Lung (tissue), 12 donors: ENCODE data around the gene TLR5. TPM values are rescaled to one million over a fixed set of nuclear protein-coding genes. Genes with fewer than 3 reads are reported as not detected.
A peak's percentile ranks its signal among the peaks of the same experiment; 100 is the strongest.

Source experiments
- ATAC-seq: fragments of 200-7000 bp; cut with Tn5 transposase; one replicate; pipeline ENCODE4 v1.9.1; 2020; ENCODE audit warnings: moderate number of reproducible peaks; ENCODE audit not compliant: insufficient read depth, low FRiP score
- DNase-seq, 3 donors: peaks; one replicate each; pipeline ENCODE4 v3.0.0-alpha.2; 2013 to 2017
- H3K27ac ChIP-seq, 2 donors: one replicate each; pipeline ENCODE4 v1.5.1; 2013; ENCODE audit warnings: mild to moderate bottlenecking in 2 of 2, moderate library complexity in 2 of 2, control low read depth in 1 of 2, inconsistent platforms in 1 of 2, low read depth in 1 of 2, low read length in 1 of 2
- H3K27me3 ChIP-seq, 3 donors: one replicate each; pipeline ENCODE4 v1.5.1; 2013; ENCODE audit warnings: low read length in 2 of 3; ENCODE audit not compliant: control insufficient read depth in 3 of 3, insufficient read depth in 3 of 3
- H3K36me3 ChIP-seq, 4 donors: one replicate each; pipeline ENCODE4 v1.5.1; 2013; ENCODE audit warnings: low read length in 4 of 4, mild to moderate bottlenecking in 1 of 4, moderate library complexity in 1 of 4; ENCODE audit not compliant: control insufficient read depth in 4 of 4, insufficient read depth in 4 of 4
- H3K4me1 ChIP-seq, 5 donors: one replicate each; pipeline ENCODE4 v1.5.1; 2013; ENCODE audit warnings: low read length in 5 of 5, mild to moderate bottlenecking in 2 of 5, moderate library complexity in 1 of 5; ENCODE audit not compliant: control insufficient read depth in 5 of 5, insufficient read depth in 5 of 5
- H3K4me3 ChIP-seq: one replicate; pipeline ENCODE4 v1.5.1; 2013; ENCODE audit warnings: mild to moderate bottlenecking, control low read depth, moderate library complexity
- H3K9ac ChIP-seq, 2 donors: one replicate each; pipeline ENCODE4 v1.5.1; 2013; ENCODE audit warnings: low read length in 2 of 2, control low read depth in 1 of 2; ENCODE audit not compliant: insufficient read depth in 1 of 2
- H3K9me3 ChIP-seq, 4 donors: one replicate each; pipeline ENCODE4 v1.5.1; 2013; ENCODE audit warnings: low read length in 3 of 4, mild to moderate bottlenecking in 1 of 4, moderate library complexity in 1 of 4; ENCODE audit not compliant: control insufficient read depth in 4 of 4, insufficient read depth in 3 of 4
- CTCF ChIP-seq: IDR thresholded peaks from 2 replicates; pipeline ENCODE4 v1.5.1; 2012; ENCODE audit warnings: mild to moderate bottlenecking; ENCODE audit errors: control extremely low read depth, extremely low read depth
- WGBS, 2 donors: extraction: QIAGEN DNeasy Blood & Tissue Kit; methylation state at CpG; one replicate each; pipeline ENCODE4 v1.1.7; 2013; 5-methylcytosine and 5-hydroxymethylcytosine counted together
- polyA plus RNA-seq, 2 donors: library from polyadenylated mRNA; stranded (reverse); fragments of 200-250 nt; gene quantifications; one replicate each; pipeline ENCODE4 v1.2.1, GENCODE V29; 2013
- total RNA-seq, 2 donors: library from RNA; depleted of rRNA in 1 of 2; stranded (reverse); fragments of >200 nt in 1 of 2; gene quantifications; one replicate each; pipeline ENCODE4 v1.2.1, GENCODE V29; 2014 to 2021
- donor health status: control.
- donor health status: control.
- donor health status: Bipolar disorder and iron deficiency.
- donor health status: healthy.
- donor health status: DM: yes; HTN: yes; CAD: no.

Gene TLR5
- total and polyA plus RNA-seq, 4 donors: 3.0 to 23.6 (median 17.7) TPM

DNA sequence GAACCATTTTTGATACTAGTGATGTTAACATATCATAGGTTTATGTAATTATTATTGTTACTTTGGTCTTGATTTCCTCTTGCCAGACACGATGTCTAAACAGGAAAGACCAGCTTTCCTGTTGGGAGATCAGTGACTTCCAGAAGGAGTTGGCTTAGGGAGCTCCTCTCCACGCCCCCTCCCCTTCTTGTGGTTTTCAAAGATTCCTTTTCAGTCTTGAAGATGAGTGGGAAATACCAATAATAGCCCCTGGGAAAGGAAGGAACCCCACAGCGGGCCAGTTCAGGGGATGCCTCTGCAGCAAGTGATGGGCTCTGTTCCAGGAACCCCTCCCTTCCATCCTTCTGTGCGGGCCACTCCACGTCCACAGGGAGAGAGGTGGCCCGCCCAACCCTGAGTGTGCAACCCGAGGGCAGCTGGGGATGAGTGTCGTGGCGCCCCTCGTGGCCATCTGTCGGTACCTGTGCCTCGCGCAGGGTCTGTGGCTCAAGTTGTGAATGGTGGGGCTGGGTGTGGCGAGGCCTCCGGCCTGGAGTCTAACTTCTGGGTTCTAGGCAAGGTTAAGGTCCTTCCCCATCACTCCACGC lies 65.7 kb downstream of the TLR5 start:
- ATAC-seq (no peak), DNase-seq (peak; percentile 40 to 78 (median 50))
- no peak overlapping the region for H3K9ac ChIP-seq
- no peaks in the 10 kb centered on the region for H3K36me3 ChIP-seq
- H3K27ac ChIP-seq: peak overlapping the region; percentile 14 to 15
- H3K27me3 ChIP-seq: no peaks in the 10 kb centered on the region
- 56 to 73% methylated on average over 16 of the region's 16 CpGs for WGBS, 2 donors
- peaks cover 2 to 46% (median 17%) of the 10 kb centered on the region in 5 donors for H3K4me1 ChIP-seq
- no peak overlapping the region for H3K4me3 ChIP-seq
- no peak for TF ChIP-seq CTCF
- H3K9me3 ChIP-seq: no peaks in the 10 kb centered on the region

- Histone ChIP-seq H3K4me1 (peaks cover 0 to 43% (median 17%) of the 10 kb centered on the region in 5 donors), H3K9me3 (no peaks in the 10 kb centered on the region), H3K27me3 (no peaks in the 10 kb centered on the region), H3K9ac (no peak overlapping the region), H3K36me3 (no peaks in the 10 kb centered on the region), H3K4me3 (no peak overlapping the region), H3K27ac (peak overlapping the region in 1 of 2 donors; percentile 83)
- 56 to 78% methylated on average over 6 of the region's 6 CpGs for WGBS, 2 donors
- TF ChIP-seq CTCF: no peak
- peak in 1 of 3 donors; percentile 56 for DNase-seq
- ATAC-seq: no peak
Measured at GRCh38 chr1:223076362-223076761, 66.7 kb downstream of the TLR5 start.

DNA sequence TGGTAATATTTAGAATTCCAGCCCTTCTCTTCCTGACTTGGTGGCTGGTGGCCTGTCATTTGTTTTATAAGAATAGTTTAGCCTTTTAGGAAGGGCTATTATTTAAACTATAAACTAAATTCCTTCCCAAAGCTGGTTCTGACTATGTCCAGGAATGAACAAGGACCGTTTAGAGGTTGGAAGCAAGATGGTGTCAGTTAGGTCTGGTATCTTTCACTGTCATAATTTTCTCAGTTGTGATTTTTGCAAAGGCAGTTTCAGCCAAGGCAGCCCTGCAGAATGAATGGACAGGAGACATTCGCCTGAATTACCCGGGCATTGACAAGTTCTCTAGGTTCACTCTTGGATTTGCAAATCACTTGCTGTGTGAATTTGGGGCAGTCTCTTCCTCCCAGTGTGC lies 67.2 kb downstream of the TLR5 start:
- no peak overlapping the region for H3K27ac ChIP-seq
- no peak overlapping the region for H3K9ac ChIP-seq
- H3K4me1 ChIP-seq: peaks cover 0 to 39% (median 17%) of the 10 kb centered on the region in 5 donors
- 68 to 83% methylated on average over 3 of the region's 3 CpGs for WGBS, 2 donors
- H3K4me3 ChIP-seq: no peak overlapping the region
- DNase-seq: no peak
- TF ChIP-seq CTCF: no peak
- no peaks in the 10 kb centered on the region for H3K27me3 ChIP-seq
- no peaks in the 10 kb centered on the region for H3K9me3 ChIP-seq
- no peak for ATAC-seq
- no peaks in the 10 kb centered on the region for H3K36me3 ChIP-seq
